Omental fat pad (tissue), 4 donors: ENCODE data around the gene KIAA0232. TPM values are rescaled to one million over a fixed set of nuclear protein-coding genes. Genes with fewer than 3 reads are reported as not detected.

ENCODE experiments used
- ATAC-seq: fragments of 150-250 bp; one replicate; pipeline ENCODE4 v1.9.1; 2016; ENCODE audit warnings: mild to moderate bottlenecking, moderate library complexity; ENCODE audit not compliant: low FRiP score
- DNase-seq: peaks from one replicate; pipeline ENCODE4 v3.0.0-alpha.2; 2019; ENCODE audit warnings: low spot score
- CTCF ChIP-seq, 3 donors: fragments of 450-650 bp; IDR thresholded peaks; one replicate each; pipeline ENCODE4 v1.5.1; 2016 to 2017; ENCODE audit warnings: antibody characterized with exemption in 3 of 3, mild to moderate bottlenecking in 3 of 3, moderate library complexity in 2 of 3
- total RNA-seq, 4 donors: library from RNA; depleted of rRNA; stranded (reverse); fragments of >200 nt; gene quantifications; one replicate each; pipeline ENCODE4 v1.1.0, GENCODE V29; 2016

The KIAA0232 gene
- total RNA-seq, 4 donors from 2014 or later = 26.4 to 29.8 (median 27.0) TPM

- peak in 1 of 3 donors; percentile 39 for TF ChIP-seq CTCF (IDR thresholded peaks at IDR 0.05)
- ATAC-seq = peak; percentile 34
- DNase-seq = peak; percentile 67
These were observed 91.4 kb downstream of the KIAA0232 start for GRCh38 chr4:6873792-6874461.

GRCh38 chr4:6874981-6875380 lies 92.5 kb downstream of the KIAA0232 start:
- DNase-seq (no peak), ATAC-seq (no peak)
- TF ChIP-seq CTCF (IDR thresholded peaks at IDR 0.05) = no peak

- ATAC-seq (no peak), DNase-seq (no peak)
These were observed 92.9 kb downstream of the KIAA0232 start for GRCh38 chr4:6875431-6875831.

GRCh38 chr4:6876440-6876839 lies 93.9 kb downstream of the KIAA0232 start:
- DNase-seq (no peak), ATAC-seq (peak; percentile 62)
- no peak for TF ChIP-seq CTCF (IDR thresholded peaks at IDR 0.05)

More at GRCh38 chr4:6875431-6875831, 92.9 kb downstream of the KIAA0232 start:
- TF ChIP-seq CTCF (IDR thresholded peaks at IDR 0.05) = no peak

- ATAC-seq (no peak), DNase-seq (no peak)
- TF ChIP-seq CTCF (IDR thresholded peaks at IDR 0.05) = no peak
These were observed 94.5 kb downstream of the KIAA0232 start for GRCh38 chr4:6877067-6877466.

- ATAC-seq (no peak), DNase-seq (no peak)
- no peak for TF ChIP-seq CTCF (IDR thresholded peaks at IDR 0.05)
These were observed 96.0 kb downstream of the KIAA0232 start for GRCh38 chr4:6878451-6879059.

GRCh38 chr4:6880691-6881090 lies 98.2 kb downstream of the KIAA0232 start:
- no peak for DNase-seq
- no peak for TF ChIP-seq CTCF (IDR thresholded peaks at IDR 0.05)
- ATAC-seq = no peak
